Measurements from ENCODE around the gene ANKRD13C.

- TF ChIP-seq CTCF (IDR thresholded peaks at IDR 0.05; ENCODE audit: borderline replicate concordance, extremely low read depth, low read length, poor library complexity, severe bottlenecking) (no peak), EZH2 (IDR thresholded peaks at IDR 0.05; ENCODE audit: borderline replicate concordance, low read depth, low read length, severe bottlenecking) (no peak)
Observed at GRCh38 chr1:70364439-70364838, 9.9 kb upstream of the ANKRD13C start.
